ENCODE data around the gene CENPT.

- TF ChIP-seq POLR2AphosphoS5 (IDR thresholded peaks at IDR 0.05) (no peak), CTCF (IDR thresholded peaks at IDR 0.05) (no peak)
Observed at GRCh38 chr16:67880584-67880983, 33.1 kb upstream of the CENPT start.
